GM12873 (cell line): Measurements from ENCODE around the gene IKZF2.

Source experiments
- TF ChIP-seq, protein P1 (sequence below): IDR thresholded peaks from 2 replicates; pipeline ENCODE4 v1.5.1; 2012; ENCODE audit warnings: low read depth, mild to moderate bottlenecking, moderate library complexity, low read length, control low read depth; ENCODE audit not compliant: insufficient read depth; ENCODE audit errors: missing control alignments

The IKZF2 gene

DNA sequence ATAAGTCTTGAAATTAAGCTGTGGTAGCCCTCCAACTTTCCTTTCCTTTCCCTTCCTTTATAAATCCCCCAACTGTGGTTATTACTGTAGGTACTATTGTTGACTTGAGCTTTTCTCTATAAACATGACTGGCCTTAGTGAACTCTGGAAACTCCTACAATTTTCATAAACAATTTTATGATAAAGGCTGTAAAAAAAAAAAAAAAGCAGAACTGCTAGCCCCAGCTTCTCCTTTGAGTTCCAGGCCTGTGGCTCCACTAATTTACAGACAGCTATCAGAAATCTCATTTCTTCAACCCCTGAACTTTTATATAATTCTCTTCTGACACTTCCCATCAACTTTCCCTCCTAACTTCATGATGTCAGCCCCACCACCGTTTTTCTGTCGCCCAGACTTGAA, 174.3 kb downstream of the IKZF2 start:
- TF ChIP-seq, protein P1, sequence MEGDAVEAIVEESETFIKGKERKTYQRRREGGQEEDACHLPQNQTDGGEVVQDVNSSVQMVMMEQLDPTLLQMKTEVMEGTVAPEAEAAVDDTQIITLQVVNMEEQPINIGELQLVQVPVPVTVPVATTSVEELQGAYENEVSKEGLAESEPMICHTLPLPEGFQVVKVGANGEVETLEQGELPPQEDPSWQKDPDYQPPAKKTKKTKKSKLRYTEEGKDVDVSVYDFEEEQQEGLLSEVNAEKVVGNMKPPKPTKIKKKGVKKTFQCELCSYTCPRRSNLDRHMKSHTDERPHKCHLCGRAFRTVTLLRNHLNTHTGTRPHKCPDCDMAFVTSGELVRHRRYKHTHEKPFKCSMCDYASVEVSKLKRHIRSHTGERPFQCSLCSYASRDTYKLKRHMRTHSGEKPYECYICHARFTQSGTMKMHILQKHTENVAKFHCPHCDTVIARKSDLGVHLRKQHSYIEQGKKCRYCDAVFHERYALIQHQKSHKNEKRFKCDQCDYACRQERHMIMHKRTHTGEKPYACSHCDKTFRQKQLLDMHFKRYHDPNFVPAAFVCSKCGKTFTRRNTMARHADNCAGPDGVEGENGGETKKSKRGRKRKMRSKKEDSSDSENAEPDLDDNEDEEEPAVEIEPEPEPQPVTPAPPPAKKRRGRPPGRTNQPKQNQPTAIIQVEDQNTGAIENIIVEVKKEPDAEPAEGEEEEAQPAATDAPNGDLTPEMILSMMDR, result no peak

DNA sequence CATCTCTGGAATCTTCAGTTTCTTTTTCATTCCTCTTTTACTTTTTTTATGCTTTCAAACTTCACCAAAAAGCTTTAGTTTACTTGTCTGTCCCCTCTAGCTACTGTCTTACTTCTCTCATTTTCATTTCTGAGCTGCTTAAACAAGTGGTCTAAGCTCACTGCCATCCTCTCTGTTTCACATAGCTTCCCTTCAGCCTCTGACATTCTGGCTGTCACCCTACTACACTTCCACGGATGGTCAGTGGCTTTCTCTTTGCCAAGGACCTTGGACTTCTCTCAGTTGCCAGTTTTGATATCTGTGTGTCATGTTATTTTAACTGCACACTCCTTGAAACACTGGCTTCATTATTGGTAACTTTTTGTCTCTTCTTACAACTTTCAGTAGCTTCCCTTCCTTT, 176.1 kb downstream of the IKZF2 start:
- TF ChIP-seq, protein P1, result no peak

DNA sequence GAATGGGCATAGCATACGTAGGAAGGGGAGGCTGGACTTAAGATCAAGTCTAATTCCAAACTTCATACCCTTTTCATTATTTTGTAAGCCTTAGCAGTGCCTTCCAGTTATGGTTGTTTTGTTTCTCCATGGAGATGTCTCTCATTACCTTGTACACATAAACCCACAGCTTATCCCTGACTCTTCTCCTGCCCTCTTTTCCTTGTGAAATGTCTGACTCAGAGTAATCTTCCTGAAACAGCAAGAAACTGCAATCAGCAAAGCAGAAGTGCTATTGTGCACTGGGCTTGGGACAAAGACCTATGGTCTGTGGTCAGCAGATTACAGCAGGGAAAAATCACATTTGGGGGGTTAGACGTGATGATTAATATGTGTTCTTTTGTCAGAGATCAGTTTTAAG, 176.7 kb downstream of the IKZF2 start:
- TF ChIP-seq, protein P1, result no peak

DNA sequence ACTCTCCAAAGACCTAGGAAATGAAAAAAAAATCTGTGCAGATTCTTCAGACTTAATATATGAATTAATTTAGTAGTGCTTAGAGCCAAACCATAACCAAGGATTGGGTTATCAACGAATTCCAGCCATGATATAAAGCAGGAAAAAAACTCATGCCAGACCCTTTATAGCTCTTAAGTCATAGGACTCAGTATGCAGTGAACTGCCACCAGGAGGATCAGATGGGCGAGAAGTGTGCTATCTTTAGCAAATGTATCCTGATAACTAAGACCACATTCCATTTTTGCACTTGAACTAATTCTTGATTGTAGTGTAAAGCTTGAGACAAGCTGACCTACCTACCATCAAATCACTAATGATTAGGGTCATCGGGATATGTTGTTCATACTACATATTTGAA, 178.1 kb downstream of the IKZF2 start:
- TF ChIP-seq, protein P1, result no peak

DNA sequence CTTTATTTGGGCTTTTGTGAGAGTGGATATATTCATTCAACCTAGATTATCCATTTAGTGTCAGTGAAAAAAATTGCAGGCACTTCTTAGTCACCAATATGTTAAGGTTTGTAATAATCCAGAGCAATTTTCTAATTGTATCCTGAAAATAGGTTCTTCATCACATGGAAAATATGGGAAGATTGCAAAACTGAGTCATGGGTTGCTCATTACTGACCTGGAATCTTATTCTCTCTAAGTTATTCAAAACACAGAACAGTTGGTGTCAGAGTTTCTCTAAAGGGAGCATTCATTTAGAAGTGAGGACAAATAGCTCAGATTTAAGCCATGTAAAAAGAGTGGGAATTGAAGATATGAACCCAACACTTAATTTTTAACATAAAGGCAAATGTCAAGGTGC, 181.3 kb downstream of the IKZF2 start:
- TF ChIP-seq, protein P1, result no peak

DNA sequence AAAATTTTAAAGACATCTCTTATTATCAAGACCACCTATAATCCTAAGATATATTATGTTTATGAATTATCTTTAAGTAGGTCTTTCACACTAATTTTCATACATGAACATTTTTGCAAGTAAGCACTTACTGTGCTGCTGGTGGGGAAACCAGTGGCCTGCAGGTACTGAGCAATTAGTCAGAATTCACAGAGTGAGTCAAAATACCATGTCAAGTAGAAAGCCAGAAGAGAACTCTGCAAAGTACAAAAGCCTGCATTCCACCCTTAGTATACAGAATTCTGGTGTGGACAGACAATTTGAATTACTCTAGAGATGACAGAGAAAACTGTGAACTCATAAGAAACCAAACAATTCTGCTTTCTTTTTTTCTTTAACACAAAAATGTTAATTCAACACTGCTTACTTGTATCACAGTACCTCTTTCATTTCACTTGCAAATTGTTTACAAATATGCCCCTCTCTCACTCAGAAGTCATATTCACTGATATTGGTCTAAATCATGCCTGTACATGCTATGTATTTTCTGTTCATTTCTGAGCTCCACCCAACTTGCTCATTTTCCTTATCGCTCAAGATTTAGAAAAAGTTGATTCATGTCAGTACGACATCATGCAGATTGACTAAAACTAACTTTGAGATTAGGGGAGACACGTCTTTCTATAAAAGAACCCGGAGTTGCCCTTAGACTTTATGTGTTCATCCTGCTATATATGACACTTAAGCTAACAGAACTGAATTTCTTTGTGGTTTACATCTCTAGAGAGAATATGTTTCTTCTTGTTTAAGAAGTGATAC, 182.9 kb downstream of the IKZF2 start:
- TF ChIP-seq, protein P1, result no peak

DNA sequence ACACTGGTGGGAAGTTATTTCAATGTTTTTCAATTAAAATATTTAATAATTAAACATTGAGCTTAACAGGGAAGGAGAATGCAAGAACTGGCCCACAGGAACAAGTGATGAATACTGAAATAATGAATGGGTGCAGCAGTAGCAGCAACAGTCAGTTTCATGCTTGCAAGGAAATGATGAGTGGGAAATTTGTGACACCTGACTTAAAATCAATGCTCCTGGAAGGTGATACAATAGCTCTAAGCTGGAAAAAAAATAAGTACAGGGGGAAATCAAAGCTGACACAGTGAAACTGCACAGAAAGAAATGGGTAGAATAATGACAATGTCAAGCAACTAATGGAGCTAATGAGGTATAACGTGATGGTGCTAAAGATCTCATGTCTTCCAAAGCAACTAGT, 184.5 kb downstream of the IKZF2 start:
- TF ChIP-seq, protein P1, result no peak
